HG03159 (cell line): ENCODE results near the gene IKZF3.
"Not testable (repeated sequence)": the region's sequence is repeated elsewhere in the genome, so short reads cannot be mapped to it uniquely, and the experiment has no call there.

Experiments used
- ATAC-seq: cut with Tn5 transposase; IDR thresholded peaks from one replicate; pipeline ENCODE4 v1.9.1; 2021; ENCODE audit warnings: mild to moderate bottlenecking, moderate library complexity; ENCODE audit not compliant: unreplicated experiment

IKZF3 gene

DNA sequence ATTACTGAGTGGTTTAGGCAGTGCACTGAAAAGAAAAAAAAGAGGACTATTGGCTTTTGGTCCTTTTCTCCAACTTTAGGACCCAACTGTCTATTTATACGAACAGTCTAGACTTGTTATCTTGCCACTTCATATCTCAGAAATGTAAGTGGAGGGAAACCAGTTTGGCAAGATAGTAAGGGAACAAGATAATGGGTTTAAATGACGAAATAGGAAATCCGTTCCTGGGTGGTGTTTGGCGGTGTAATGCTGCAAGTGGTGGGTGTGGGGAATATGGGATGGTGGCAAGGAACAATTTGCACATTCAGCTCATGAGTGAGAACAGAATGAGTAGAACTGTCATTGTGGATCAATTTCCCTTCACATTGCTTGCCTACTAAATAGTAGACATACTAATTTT is 81.6 kb downstream of the IKZF3 start:
- ATAC-seq, result no peak

DNA sequence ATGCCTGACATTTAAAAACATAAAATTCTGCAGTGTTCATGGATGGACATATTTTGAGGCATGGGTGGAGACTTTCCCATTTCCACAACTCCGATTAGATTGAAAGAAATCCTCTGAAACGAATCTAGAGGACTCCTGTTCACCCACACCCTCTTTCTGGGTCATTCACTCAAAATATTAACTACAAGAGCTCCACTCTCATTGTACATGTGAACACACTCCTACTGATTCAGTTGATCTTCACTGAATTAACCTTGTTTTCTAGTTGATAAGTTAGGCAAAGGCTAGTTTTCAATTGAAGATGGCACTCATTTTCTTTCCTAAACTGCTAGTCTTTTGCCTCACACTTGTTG is 82.3 kb downstream of the IKZF3 start:
- ATAC-seq, result no peak

DNA sequence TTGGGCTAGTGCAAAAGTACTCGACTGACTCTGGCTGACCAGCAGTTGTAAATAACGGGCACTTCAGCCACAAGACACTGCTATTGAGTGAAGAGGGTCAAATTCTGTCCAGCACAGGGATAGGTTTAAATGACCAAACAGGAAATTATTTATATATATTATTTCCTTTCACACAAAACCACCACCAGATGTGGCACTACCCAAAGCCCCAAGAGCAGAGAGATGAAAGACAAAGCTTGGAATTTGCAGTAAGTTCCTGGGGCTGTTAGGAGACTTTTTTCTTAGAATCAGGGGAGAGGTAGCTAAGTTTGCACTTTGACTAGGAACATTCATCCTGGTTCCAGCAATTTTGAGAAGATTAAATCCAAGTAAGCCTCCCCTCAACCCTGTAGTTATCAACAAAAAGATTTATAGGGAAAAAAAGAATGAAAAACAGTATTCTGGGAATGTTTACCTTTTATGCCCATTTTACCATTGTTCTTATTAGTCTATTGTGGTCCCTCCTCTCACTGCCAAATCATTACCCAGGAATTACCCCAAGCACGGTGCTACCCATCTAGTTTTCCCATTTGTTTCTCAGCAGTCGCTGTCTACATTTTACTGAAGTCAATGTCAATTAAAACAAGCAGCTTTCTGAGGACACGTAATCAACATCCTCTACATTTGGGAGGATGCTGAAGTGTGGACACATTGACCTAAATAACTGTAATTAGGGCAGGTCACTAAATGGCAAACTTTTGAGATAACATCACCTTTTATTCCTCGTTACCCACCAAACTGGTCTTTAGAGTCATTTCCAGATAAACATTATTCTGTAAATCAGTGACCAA is 82.9 kb downstream of the IKZF3 start:
- no peak for ATAC-seq

DNA sequence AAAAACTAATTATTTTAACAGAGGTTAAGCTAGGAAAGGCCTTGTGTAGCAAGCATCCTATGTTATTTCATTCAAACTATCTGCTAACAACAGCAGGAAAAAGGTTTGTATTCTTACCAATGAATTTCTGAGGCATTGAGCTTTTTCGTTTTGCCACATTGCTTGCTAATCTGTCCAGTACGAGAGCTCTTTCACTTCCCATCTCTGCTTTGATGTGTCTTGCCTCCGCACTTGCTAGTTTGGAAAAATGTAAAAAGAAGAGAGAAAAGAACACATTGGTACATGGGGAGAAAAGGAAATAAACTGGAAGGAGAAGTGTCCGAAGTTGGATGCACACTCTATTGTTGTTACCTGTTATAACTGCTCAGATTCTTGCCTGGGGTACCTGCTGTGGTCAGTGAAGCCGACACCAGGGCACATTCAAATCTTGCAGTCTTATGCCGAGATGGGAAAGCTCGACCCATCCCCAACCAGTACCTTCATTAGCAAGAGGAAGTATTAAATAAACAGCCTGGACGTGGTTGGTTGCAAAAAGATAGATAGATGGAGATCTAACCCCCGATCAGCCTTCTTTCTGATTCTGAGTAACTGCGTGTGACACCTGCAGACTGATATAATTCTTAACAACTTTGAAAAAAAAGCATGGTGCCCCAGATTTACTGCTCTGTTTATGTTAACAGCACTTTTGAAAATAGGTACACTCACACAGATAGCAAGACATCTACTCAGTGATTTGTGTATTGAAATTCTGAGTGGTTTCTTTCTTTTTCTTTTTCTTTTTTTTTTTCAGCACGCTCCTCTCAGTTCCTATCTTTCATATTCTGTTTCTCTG is 86.4 kb downstream of the IKZF3 start:
- ATAC-seq, result peak; percentile 56

DNA sequence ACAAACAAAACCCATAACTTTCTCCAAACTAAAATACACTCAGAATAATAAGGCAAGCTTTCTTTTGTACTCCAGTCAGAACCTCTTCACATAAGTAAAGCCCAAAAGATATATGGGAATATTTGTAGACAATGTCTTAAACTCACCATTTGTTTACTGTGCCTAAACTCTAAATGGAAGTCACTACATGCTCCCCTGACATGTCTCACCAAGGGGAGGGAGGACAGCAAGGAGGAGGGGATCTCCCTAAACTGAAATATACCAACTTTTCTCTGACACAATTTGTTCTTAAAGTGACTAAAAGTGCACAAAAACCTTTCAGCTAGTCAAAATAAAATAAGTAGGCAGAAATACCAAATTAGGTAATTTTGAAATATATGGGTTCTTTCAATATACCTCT is 87.9 kb downstream of the IKZF3 start:
- ATAC-seq, result no peak

DNA sequence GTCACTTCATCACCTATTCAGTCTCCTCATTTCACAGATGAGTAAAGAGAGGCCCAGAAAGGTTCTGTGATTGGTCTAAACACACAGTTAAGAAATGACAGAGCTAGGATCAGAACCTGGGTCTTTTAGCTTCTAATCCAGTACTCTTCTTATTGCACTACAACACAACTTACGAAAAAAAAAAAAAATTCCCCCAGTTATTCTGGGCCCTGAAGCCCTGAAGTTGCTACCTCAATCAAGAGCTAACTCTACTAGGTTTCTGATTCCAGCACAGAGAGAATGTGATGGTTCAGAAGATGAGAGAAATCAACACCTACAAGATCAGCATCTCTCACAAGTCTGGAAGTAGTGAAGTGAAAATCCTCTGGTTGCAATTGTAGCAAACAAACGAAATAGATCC is 89.1 kb downstream of the IKZF3 start:
- no peak for ATAC-seq

DNA sequence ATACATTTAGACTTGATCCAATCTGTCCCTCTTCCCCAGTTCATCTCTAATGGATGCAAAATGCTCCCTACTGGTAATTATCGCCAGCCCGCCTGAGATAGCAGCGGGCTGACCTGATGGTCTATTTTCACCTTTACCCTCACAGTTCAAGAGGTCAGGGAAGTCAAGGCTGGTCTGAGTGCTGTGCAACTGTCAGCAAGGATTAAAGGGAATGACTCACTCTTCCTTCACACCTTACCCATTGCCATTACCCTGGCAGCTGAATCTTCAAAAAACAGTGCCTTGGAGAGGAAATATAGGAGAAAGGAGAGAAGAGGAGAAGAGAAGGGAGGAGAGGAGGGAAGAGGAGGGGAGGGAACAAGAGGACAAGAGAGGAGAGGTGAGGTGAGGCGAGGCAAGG is 90.1 kb downstream of the IKZF3 start:
- ATAC-seq, result no peak

DNA sequence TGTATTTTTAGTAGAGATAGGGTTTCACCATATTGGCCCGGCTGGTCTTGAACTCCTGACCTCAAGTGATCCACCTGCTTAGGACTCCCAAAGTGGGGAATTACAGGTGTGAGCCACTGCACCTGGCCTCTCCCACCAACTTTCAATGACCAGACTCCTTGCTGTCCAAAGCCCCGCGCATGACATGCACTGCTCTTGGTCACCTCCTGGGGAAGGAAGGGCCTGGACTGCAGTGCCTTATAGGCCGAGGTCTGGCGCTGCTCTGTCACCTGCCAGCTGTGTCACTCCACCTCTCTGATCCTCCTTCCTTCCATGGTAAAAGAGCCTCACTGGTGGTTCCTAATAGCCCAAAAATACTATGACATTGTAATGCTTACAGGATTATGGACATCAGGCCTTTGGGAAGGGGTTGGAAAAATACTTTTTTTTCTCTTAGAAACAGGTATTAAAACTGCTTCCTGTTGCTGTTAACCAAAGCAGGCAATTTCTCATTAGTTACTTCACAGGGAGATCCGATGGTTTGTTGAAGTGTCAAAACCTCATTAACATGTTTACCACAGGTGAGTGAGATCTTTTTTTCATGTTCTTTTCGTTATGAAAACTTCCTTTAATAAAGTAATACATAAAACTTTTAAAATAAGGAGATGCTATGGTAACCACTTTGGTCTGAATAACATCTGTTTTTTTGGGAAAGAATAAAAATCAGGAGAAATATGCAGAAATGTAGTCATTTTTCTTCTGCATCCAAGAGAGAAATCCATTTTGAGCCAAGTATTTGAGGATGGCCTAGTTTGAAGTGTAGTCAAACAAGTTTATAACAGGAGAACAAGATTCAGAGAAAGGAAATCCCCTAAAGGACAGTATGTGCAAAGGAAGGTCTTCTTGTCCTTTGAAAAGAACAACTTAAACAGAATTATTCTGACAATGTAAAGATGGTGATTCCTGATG is 90.9 kb downstream of the IKZF3 start:
- ATAC-seq, result no peak

DNA sequence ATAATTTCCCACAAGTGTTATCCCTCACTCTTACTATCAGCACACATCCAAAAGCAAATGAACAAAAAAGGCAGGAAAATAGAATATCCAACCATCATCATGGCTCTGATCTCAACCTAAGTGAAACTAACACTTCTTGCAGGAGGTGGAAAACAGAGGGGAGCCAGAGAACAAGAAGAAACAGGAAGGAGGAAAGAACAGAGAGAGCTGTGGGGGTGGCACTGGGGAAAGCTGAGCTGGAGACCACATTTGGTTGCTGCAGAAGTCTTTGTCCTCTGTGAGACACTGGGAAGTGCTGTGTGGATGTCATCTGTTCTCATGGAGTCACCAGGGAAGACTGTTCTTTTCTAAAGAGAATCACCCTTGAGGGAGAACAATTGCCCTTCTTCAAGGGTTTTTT is 91.7 kb downstream of the IKZF3 start:
- ATAC-seq, result no peak

DNA sequence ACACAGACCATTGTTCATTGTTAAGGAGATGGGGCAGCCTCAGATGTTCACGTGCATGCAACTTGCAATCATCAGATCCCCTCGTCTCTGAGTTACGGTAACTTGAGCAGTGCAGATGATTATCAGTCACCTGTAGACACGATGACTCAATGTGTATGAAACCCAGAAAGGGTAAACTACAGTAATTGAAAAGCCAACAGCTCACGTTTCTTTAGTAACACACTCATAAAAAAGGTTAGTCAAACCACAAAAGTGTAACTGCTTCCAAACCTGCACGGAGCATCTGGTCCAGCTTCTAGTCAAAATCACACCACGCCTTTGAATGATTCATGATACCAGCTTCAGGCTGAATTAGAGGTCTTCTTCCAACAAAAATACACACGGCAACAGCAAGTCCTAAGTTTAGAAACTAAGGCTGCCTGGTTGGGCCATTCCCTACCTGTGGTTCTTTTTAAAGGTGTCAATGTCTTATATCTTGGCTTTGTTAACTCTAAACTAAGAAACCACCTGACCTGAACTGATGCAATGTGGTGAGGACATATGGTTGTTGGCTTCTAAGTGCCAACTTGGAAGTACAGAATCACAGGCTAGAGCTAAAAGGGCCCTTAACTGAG is 94.0 kb downstream of the IKZF3 start:
- ATAC-seq, result peak; percentile 62

DNA sequence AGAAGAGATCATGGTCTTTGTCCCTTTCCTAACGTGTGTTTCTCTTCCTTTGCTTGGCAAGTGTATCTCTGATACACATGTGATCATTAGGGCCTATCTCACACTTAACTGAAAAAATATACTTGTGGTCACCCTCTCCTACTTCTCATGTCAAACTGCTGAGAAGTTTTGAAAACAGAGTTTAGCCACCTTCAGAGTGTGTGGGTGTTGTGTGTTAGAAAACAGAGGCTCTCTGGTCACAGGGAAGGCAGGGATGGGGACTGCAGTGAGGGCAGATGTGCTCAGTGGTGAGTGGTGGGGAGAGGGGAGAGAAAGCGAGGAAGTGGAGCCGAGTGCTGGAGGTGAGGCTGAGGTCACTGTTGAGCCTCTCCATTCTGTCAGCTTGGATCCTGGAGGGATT is 97.0 kb downstream of the IKZF3 start:
- ATAC-seq, result no peak

DNA sequence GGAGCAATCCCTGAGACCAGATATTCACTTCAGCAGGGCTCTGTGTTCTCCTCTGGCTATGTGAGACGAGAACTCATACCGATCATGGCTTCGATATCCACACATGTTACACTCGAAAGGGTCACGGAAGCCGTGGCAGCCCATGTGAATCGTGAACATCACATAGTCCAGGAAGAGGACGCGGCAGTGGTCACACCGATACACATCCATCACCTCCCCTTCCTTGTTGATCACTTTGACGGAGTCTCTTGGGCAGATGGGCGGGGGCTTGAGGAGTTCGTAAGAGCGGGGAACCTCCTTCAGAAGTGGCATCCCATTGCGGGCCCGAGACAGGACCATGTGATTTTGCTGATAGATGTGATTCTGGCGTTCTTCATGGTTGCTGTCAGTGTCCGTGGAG is 98.3 kb downstream of the IKZF3 start:
- ATAC-seq, result no peak

DNA sequence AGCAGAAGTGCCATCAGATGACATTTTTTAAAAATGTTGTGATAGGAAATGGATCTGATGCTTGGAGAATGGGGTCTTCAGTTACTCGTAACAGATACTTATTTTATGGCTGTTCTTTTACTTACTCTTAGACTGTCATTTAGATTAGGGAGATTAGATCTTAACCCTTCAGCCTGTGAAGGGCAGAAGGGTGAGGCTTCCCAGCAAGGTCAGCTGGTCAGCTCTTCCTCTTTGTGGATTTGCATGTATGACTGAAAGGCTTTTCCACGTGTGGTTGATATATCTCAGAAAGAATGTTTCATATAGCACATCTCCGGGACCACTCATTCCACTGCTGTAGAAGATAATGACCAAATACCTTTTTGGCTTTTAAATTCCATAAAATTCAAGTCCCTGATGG is 98.9 kb downstream of the IKZF3 start:
- ATAC-seq, result no peak

DNA sequence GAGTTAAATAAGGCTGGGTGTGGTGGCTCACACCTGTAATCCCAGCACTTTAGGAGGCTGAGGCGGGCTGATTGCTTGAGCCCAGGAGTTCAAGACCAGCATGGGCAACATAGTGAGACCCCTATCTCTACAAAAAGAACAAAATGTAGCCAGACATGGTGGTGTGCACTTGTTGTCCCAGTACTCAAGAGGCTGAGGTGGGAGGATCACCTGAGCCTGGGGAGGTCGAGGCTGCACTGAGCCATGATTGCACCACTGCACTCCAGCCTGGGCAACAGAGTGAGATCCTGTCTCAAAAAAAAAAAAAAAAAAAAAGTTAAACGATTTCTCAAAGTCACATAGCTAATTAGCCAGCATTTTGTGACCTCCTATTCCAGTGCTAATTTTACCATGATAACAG is 99.9 kb downstream of the IKZF3 start:
- not testable (repeated sequence) for ATAC-seq

DNA sequence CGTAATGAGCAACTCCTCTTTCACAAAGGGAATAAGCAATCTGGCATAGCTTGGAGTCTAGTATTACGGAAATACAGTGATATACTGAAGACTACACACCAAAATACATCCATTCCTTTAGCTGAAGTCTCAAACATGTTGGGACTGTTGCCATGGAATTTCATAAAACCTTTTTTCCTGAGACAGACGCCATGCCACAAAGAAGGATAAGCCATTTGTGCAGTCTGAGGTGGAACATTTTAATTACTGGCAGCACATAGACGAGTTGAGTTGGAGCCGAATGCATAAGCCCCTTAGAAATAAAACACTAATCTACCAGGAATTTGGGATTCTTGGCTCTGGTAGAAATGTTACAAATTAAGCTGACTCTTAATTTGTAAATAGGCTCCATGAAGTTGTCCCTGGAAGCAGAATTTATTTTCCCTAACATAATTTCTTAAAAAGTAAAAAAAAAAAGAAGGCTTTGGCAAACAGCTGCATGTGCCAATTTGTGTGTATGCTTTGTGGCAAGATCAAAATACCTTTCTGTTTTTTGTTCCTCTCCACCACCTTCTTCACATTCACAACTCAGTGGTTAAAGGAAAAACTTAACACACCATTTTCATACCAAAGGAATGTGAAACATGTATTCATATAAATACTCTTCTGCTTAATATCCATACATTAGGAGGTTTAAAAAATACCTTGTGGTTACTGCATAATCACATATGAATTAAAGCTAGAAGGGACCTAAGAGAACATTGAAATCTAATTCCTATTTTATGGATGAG is 100.9 kb downstream of the IKZF3 start:
- no peak for ATAC-seq

DNA sequence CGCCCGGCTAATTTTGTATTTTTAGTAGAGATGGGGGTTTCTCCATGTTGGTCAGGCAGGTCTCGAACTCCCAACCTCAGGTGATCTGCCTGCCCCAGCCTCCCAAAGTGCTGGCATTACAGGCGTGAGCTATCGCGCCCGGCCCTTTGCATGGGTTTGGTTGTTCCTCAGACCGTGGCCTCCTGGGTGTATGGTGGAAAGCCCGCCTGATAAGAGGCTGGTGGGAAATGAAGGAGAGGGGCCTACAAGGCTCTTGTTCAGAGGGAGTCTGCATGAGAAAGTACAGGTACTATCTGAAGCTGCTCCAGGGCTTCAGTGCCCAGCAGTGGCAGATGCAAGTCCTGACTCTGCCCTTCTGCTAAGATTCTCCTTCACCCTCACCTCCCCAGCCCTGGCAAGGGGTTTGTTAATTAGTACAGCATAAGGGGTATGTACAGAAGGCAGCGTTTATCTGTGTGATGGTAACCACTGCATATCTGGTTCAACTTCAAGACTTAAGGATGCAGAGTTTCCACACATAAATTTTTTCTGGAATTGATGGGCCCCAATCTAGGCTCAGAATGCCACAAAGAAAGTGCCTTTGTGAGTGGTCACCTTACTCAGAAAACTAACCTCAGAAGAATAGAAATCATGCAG is 102.1 kb downstream of the IKZF3 start:
- no peak for ATAC-seq

DNA sequence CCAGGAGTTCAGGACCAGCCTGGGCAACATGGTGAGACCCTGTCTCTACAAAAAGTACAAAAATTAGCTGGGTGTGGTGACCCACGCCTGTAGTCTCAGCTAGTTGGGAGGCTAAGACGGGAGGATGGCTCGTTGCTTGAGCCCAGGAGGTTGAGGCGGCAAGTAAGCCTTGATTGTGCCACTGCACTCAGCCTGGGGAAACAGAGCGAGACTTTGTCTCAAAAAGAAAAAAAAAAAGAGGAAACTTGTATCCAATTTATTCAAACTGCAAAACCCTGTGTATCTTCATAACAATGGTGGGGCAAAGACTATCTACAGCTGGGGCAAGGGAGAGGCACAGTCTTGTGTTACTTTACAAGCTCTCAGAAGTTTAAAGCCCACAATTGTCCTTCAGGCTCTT is 104.9 kb downstream of the IKZF3 start:
- no peak for ATAC-seq

DNA sequence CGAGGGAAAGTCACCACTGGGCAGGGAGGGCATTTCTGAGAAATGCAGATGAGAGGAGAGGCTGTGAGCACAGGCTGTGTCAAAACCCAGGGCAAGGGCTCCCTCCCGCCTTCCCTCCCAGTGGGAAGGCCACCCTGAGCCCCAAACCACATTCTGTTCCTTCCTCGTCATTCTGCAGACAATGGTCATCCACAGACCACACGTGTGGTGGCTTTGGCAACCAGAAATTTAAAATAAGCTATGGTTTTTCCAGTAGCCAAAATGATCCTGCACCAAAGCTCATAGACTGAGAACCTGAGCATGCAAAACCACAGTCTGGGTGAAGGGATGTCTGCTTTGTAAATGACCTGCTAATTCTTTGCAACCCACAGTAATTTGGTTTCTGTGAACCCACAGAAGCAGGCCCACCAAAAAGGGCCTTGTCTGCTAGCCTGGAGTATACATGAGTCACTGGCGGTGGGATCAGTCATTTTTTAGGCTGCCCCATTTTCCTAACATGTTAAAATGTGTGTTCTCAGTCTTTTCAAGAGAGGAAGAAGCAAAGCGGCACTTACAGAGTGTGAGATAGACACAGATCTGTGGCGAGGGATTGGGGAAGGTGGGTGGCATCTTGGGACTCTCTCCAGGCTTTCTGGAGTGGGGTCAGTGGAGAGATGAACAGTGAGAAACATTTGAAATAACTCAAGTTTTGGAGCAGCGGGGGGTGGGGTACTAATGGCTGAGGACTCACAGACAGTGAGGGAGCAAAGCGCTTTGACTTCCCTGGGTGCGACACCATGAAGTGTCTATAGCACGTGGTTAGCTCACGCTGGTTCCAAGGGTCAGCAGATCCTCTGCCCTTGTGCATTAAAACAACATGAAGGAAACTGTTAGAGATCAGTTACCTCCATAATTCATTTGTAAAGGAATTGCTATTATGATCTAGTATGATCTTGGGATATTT is 105.9 kb downstream of the IKZF3 start:
- no peak for ATAC-seq
